IMR-90 (cell line): Measurements from ENCODE around the gene FER1L5. TPM values are rescaled to one million over a fixed set of nuclear protein-coding genes. Genes with fewer than 3 reads are reported as not detected.

Experiments
- POLR2A ChIP-seq: IDR thresholded peaks from 2 replicates; pipeline ENCODE4 v1.6.1; 2012; ENCODE audit warnings: mild to moderate bottlenecking, low read depth, low read length
- polyA plus RNA-seq, 3 experiments: library from polyadenylated mRNA; depleted of rRNA; stranded (reverse); fragments of >200 nt; gene quantifications; 2 replicates each; pipeline ENCODE4 v1.2.3, GENCODE V29; 2012; ENCODE audit warnings: low replicate concordance in 1 of 3
- total RNA-seq: library from RNA; depleted of rRNA; stranded (reverse); fragments of >200 nt; gene quantifications from 2 replicates; pipeline ENCODE4 v1.2.3, GENCODE V29; 2012
- TF ChIP-seq, protein P1 (sequence below): fragments of 150-350 bp; IDR thresholded peaks from 2 replicates; pipeline ENCODE4 v1.6.1; 2017; ENCODE audit warnings: mild to moderate bottlenecking, antibody characterized with exemption, low read length, low read depth

FER1L5 gene
- total and polyA plus RNA-seq, 2 of the 4 experiments (the other 2 are of a cell fraction), result 0.15 to 0.36 TPM

DNA sequence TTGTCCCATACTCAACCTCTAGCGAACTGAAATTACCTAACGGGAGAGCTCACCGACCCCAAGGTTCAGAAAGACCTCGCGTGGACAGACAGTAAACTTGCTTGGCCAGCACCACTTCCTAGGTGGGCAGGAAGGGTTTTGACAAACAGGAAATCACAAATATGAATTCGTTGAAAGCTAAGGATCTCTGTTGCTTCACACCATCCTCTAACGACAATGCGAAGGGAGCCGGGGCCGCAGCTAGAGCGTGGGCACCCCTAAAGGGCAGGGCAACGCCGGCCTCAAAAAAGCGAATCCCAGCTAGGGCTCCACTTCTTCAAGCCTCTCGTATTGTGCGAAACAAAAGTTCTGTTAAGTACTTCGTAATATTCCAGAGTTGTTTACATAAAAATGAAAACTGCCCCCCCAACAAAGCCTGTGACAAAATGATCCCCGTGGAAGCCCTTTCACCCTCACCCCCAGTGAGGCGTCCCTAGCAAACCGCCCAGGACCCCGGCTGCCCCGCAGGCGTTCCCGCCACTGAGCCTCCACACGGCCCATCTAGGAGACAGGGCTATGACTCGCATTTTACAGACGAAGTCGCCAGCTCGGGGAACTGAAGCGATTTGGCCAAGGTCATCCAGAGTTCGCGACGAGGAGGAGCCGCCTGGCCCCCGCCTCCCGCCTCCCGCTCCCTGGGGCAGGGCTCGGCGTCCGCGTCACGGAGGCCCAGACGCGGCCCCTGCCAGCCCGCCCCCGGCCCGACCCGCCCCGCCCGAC is 5.0 kb upstream of the FER1L5 start (continued):
- TF ChIP-seq, protein P1, sequence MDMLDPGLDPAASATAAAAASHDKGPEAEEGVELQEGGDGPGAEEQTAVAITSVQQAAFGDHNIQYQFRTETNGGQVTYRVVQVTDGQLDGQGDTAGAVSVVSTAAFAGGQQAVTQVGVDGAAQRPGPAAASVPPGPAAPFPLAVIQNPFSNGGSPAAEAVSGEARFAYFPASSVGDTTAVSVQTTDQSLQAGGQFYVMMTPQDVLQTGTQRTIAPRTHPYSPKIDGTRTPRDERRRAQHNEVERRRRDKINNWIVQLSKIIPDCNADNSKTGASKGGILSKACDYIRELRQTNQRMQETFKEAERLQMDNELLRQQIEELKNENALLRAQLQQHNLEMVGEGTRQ, result no peak
- TF ChIP-seq POLR2A, result peak; percentile 91
